Erythroblast (primary cell): ENCODE results near the gene MIER2.

Experiments
- GATA1 ChIP-seq: IDR thresholded peaks from 2 replicates; pipeline ENCODE4 v1.6.1; 2011; ENCODE audit warnings: low read depth, mild to moderate bottlenecking, control low read depth, low read length, moderate library complexity
- POLR2A ChIP-seq: IDR thresholded peaks from 2 replicates; pipeline ENCODE4 v1.6.1; 2011; ENCODE audit warnings: mild to moderate bottlenecking, low read length

DNA sequence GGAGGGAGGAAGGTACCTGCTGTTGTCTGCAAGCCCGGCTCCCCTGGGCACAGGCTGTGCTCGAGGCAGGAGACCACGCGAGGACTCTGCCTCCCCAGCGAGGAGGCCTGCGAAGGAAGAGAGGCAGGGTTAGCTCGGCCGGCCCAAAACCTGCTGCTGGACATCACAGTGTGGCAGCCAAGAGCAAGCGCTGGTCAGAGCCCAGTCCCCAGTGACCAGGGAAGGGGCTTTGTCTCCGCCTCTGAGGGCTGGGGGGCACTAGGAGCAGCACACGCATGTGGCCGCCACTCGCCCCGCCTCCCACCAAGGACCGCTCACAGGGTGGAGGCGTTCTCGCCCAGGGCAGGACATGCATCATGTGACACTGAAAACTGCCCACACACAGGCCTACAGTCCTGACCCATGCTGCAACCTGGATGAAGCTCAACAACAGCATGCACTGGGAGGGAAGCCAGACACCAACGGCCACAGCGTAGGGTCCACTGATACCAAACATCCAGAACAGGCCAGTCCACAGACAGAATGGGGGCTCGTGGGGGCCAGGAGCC is 8.5 kb downstream of the MIER2 start:
- TF ChIP-seq POLR2A (no peak), GATA1 (no peak)
